GM12892 (cell line): ENCODE results near the gene KCTD7.

Source experiments
- POLR2A ChIP-seq: IDR thresholded peaks from 2 replicates; pipeline ENCODE4 v1.6.1; 2011; ENCODE audit warnings: low read depth, low read length, control low read depth
- POLR2AphosphoS5 ChIP-seq: IDR thresholded peaks from 2 replicates; pipeline ENCODE4 v1.6.1; 2011; ENCODE audit warnings: low read depth, low read length, control low read depth
- TAF1 ChIP-seq: IDR thresholded peaks from 2 replicates; pipeline ENCODE4 v1.6.1; 2011; ENCODE audit warnings: low read depth, mild to moderate bottlenecking, control low read depth, low read length, borderline replicate concordance

DNA sequence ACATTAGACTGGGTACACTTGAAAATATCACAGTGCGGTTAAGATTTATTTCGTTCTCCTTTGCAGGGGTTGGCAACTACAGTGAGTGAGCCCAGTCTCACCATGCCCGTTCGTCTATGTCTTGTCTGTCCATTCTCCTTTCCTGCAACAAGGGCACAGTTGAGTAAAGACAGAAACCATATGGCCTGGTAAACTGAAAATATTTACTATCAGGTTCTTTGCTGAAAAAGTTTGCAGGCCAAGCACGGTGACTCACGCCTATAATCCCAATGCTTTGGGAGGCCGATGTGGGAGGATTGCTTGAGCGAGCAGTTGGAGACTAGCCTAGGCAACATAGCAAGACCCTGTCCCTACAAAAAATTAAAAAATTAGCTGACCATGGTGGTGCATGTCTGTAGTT lies 11.4 kb upstream of the KCTD7 start:
- TF ChIP-seq POLR2AphosphoS5 (no peak), POLR2A (no peak), TAF1 (no peak)
